DOHH2 (cell line): Measurements from ENCODE around the gene SSNA1.

Source experiments
- H3F3A ChIP-seq: fragments of 200-600 bp; sonication (generic), shearing (Covaris generic); 2 replicates; pipeline ENCODE4 v1.6.0; 2016; ENCODE audit warnings: antibody characterized with exemption, mild to moderate bottlenecking; ENCODE audit not compliant: control insufficient read depth, insufficient read depth
- H3K27ac ChIP-seq: fragments of 200-600 bp; sonication (generic); 2 replicates; pipeline ENCODE4 v1.5.1; 2014; ENCODE audit warnings: low read depth, mild to moderate bottlenecking, low read length, moderate library complexity
- H3K27me3 ChIP-seq: fragments of 200-600 bp; sonication (generic); 2 replicates; pipeline ENCODE4 v1.6.1; 2014; ENCODE audit warnings: mild to moderate bottlenecking, low read length, mixed read lengths; ENCODE audit not compliant: control insufficient read depth
- H3K36me3 ChIP-seq: fragments of 200-600 bp; sonication (generic); 2 replicates; pipeline ENCODE4 v1.6.1; 2014; ENCODE audit warnings: mild to moderate bottlenecking, low read length, moderate library complexity, mixed read lengths; ENCODE audit not compliant: control insufficient read depth
- H3K4me1 ChIP-seq: fragments of 200-600 bp; sonication (generic); 2 replicates; pipeline ENCODE4 v1.6.1; 2014; ENCODE audit warnings: mild to moderate bottlenecking, low read length, mixed read lengths; ENCODE audit not compliant: control insufficient read depth
- H3K4me2 ChIP-seq: fragments of 200-600 bp; sonication (generic); 2 replicates; pipeline ENCODE4 v1.6.0; 2014; ENCODE audit warnings: mild to moderate bottlenecking, low read length, moderate library complexity
- H3K4me3 ChIP-seq: fragments of 200-600 bp; sonication (generic); 2 replicates; pipeline ENCODE4 v1.5.1; 2014; ENCODE audit warnings: mild to moderate bottlenecking, low read length, mixed read lengths
- H3K79me2 ChIP-seq: fragments of 200-600 bp; sonication (generic); 2 replicates; pipeline ENCODE4 v1.6.1; 2014; ENCODE audit warnings: mild to moderate bottlenecking, low read length, mixed read lengths; ENCODE audit not compliant: control insufficient read depth
- H3K9me2 ChIP-seq: fragments of 200-600 bp; sonication (generic); replicated peaks from 2 replicates; pipeline ENCODE4 v1.6.1; 2014; ENCODE audit warnings: mild to moderate bottlenecking, low read length, mixed read lengths; ENCODE audit not compliant: control insufficient read depth
- H3K9me3 ChIP-seq: fragments of 200-600 bp; sonication (generic); 2 replicates; pipeline ENCODE4 v1.6.1; 2014; ENCODE audit warnings: antibody characterized with exemption, low read length, mixed read lengths; ENCODE audit not compliant: control insufficient read depth, insufficient read depth
- H4K20me1 ChIP-seq: fragments of 200-600 bp; sonication (generic); 2 replicates; pipeline ENCODE4 v1.6.0; 2014; ENCODE audit warnings: low read depth, mild to moderate bottlenecking, antibody characterized with exemption, low read length, moderate library complexity; ENCODE audit not compliant: control insufficient read depth, insufficient read depth
- EZH2phosphoT487 ChIP-seq: fragments of 200-600 bp; sonication (generic); IDR thresholded peaks from 2 replicates; pipeline ENCODE4 v1.6.1; 2017; ENCODE audit warnings: borderline replicate concordance, mild to moderate bottlenecking, antibody characterized with exemption, low read length, moderate library complexity, mixed read lengths
- TF ChIP-seq, protein P1 (sequence below): fragments of 200-600 bp; sonication (generic); IDR thresholded peaks from one replicate; pipeline ENCODE4 v1.5.1; 2014; ENCODE audit warnings: antibody characterized with exemption, mild to moderate bottlenecking, low read depth, low read length; ENCODE audit not compliant: poor library complexity, severe bottlenecking

The SSNA1 gene

DNA sequence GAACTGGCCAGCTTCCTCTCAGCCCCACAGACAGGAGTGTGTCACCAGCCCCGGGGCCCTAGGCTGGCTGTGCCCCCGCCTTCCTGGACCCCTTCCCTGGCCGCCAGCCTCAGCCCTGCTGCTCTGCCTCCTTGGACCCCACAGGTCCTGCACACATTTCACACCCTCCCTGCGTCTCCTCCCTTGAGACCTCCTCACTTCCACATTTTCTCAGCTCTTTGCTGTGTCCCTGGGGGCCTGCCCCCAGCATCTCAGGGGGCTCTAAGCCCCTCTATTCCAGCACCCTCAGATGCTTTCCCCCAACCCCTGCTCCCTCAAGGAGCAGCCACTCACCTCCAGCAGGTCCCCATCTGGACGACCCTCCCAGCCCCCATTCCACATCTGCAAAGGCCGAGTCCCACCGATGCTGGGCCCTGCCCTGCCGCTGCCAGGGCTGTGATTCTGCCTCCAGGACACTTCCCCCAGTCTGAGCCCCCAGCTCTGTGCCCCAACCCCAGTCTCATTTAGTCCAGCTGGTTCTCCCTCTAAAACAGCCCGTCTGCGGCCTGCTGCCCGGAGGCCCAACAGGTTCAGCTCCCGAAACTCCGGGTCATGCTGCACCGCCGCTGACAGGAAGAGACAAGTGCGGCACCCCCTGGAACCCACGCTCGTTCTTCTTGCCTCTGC is 46.4 kb downstream of the SSNA1 start:
- H3K27ac ChIP-seq, result peak overlapping the region; percentile 3; the same call in 1 of the 2 replicates
- peaks cover 31% of the 10 kb centered on the region for H3K79me2 ChIP-seq
- peaks cover 52% of the 10 kb centered on the region for H3K4me1 ChIP-seq
- H3K9me3 ChIP-seq, result no peaks in the 10 kb centered on the region
- no peaks in the 10 kb centered on the region for H3F3A ChIP-seq
- no peaks in the 10 kb centered on the region for H3K9me2 ChIP-seq
- H4K20me1 ChIP-seq, result no peaks in the 10 kb centered on the region
- peak overlapping the region; percentile 59; the same call in 1 of the 2 replicates for H3K4me3 ChIP-seq
- TF ChIP-seq, protein P1, sequence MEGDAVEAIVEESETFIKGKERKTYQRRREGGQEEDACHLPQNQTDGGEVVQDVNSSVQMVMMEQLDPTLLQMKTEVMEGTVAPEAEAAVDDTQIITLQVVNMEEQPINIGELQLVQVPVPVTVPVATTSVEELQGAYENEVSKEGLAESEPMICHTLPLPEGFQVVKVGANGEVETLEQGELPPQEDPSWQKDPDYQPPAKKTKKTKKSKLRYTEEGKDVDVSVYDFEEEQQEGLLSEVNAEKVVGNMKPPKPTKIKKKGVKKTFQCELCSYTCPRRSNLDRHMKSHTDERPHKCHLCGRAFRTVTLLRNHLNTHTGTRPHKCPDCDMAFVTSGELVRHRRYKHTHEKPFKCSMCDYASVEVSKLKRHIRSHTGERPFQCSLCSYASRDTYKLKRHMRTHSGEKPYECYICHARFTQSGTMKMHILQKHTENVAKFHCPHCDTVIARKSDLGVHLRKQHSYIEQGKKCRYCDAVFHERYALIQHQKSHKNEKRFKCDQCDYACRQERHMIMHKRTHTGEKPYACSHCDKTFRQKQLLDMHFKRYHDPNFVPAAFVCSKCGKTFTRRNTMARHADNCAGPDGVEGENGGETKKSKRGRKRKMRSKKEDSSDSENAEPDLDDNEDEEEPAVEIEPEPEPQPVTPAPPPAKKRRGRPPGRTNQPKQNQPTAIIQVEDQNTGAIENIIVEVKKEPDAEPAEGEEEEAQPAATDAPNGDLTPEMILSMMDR, result no peak
- no peak for TF ChIP-seq EZH2phosphoT487
- peak overlapping the region; percentile 66 for H3K4me2 ChIP-seq
- H3K27me3 ChIP-seq, result peaks cover 5% of the 10 kb centered on the region
- peaks cover 3% of the 10 kb centered on the region for H3K36me3 ChIP-seq

DNA sequence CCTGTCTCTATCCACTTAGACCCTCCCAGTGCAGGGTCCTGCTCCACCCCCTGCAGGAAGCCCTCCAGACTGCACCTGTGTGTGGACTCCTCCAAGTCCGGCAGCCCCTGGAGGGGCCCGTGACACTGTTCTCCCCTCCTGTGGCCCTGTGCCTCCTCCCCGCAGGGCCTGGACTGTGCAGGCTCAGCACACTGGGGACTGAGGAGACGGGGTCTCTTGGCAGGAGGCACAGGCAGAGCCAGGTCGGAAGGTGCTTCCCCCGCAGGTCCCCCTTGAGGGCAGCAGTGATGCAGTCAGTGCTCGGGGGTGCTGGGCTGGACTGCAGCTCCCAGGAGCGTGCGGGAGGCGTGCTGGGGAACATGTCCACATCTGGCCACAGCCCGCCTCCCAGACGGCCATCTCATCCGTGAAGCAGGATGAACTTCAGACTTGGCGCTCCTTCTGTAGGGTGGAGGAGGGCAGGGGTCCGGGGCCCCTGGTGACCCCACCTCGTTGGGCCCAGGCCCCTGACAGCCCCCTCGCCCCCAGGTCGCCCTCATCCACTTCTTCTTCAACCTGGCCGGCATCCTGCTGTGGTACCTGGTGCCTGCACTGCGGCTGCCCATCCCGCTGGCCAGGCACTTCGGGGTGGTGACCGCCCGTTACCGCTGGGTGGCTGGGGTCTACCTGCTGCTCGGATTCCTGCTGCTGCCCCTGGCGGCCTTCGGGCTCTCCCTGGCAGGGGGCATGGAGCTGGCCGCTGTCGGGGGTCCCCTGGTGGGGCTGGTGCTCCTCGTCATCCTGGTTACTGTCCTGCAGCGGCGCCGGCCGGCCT is 47.2 kb downstream of the SSNA1 start:
- no peaks in the 10 kb centered on the region for H4K20me1 ChIP-seq
- peak overlapping the region; percentile 59 for H3K4me3 ChIP-seq
- H3K27me3 ChIP-seq, result no peaks in the 10 kb centered on the region
- TF ChIP-seq EZH2phosphoT487, result no peak
- TF ChIP-seq, protein P1, result peak; percentile 34
- peaks cover 3% of the 10 kb centered on the region for H3K36me3 ChIP-seq
- peaks cover 33% of the 10 kb centered on the region for H3K79me2 ChIP-seq
- no peaks in the 10 kb centered on the region for H3K9me3 ChIP-seq
- no peaks in the 10 kb centered on the region for H3F3A ChIP-seq
- peak overlapping the region; percentile 3; the same call in 1 of the 2 replicates for H3K27ac ChIP-seq
- H3K9me2 ChIP-seq, result no peaks in the 10 kb centered on the region
- peak overlapping the region; percentile 66 for H3K4me2 ChIP-seq
- peaks cover 52% of the 10 kb centered on the region for H3K4me1 ChIP-seq

DNA sequence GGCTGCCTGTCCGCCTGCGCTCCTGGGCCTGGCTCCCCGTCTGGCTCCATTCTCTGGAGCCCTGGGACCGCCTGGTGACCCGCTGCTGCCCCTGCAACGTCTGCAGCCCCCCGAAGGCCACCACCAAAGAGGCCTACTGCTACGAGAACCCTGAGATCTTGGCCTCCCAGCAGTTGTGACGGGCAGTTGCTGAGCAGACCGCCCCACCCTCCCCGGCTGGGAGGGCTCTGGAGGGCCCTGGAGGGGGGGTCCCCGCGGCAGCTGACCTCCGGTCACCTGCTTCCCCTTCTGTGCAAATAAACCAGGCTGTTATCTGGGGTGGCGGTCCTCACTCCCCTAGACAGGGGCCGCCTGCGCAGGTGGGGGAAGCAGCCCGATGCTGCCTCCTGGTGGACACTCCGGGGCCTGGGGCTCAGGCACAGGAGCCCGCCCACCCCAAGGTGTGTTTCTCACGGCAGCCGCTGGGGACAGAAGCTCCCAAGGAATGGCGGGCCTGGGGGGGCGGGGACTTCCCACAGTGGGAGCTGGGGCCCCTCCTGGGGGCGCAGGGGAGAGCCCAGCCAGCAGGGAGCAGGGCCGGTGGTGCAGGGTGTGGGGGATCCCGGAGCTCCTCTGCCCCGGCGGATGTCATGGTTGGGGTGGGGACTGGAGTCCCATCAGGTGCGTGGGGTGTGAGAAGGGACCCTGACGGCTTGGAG is 47.9 kb downstream of the SSNA1 start:
- Histone ChIP-seq H3K4me1 (peaks cover 52% of the 10 kb centered on the region), H4K20me1 (no peaks in the 10 kb centered on the region), H3K27ac (peak overlapping the region; percentile 24; the same call in 1 of the 2 replicates), H3K4me3 (peak overlapping the region; percentile 59), H3K4me2 (peak overlapping the region; percentile 66), H3K27me3 (no peaks in the 10 kb centered on the region), H3K36me3 (peaks cover 3% of the 10 kb centered on the region), H3K9me3 (no peaks in the 10 kb centered on the region), H3F3A (no peaks in the 10 kb centered on the region), H3K9me2 (no peaks in the 10 kb centered on the region), H3K79me2 (peaks cover 35% of the 10 kb centered on the region)
- TF ChIP-seq EZH2phosphoT487, result no peak
- TF ChIP-seq, protein P1, result peak; percentile 100
